Measurements from ENCODE around the gene UBA6. TPM values are rescaled to one million over a fixed set of nuclear protein-coding genes. Genes with fewer than 3 reads are reported as not detected.

The UBA6 gene
- total RNA-seq, 2 donors from 2014 or later = 22.4 to 28.6 TPM

DNA sequence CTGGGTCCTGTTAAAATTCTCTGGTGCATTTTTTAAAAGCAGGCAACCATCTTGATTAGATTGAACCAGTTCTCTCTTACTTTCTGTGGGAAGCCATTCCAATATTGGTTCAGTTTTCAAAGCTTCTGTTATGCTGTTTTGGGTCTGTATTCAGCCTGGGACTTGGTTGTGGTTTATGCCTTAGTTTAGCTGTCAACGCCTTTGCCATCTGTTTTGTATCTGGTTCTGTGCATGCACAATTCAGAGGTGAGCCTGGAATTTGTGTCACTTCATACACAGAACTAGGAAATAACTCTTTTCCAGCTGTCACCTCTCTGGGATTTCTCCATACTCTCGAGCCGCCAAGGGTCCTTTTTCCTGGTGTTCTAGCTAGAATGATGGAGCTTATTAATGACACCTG is 96.2 kb downstream of the UBA6 start:
- Histone ChIP-seq H3K36me3 (no peaks in the 10 kb centered on the region), H3K4me1 (no peaks in the 10 kb centered on the region), H3K9me3 (peaks cover 0 to 5% of the 10 kb centered on the region in 2 donors), H3K27me3 (no peaks in the 10 kb centered on the region), H3K27ac (no peak overlapping the region), H3K4me3 (no peak overlapping the region)
- TF ChIP-seq, protein P1, sequence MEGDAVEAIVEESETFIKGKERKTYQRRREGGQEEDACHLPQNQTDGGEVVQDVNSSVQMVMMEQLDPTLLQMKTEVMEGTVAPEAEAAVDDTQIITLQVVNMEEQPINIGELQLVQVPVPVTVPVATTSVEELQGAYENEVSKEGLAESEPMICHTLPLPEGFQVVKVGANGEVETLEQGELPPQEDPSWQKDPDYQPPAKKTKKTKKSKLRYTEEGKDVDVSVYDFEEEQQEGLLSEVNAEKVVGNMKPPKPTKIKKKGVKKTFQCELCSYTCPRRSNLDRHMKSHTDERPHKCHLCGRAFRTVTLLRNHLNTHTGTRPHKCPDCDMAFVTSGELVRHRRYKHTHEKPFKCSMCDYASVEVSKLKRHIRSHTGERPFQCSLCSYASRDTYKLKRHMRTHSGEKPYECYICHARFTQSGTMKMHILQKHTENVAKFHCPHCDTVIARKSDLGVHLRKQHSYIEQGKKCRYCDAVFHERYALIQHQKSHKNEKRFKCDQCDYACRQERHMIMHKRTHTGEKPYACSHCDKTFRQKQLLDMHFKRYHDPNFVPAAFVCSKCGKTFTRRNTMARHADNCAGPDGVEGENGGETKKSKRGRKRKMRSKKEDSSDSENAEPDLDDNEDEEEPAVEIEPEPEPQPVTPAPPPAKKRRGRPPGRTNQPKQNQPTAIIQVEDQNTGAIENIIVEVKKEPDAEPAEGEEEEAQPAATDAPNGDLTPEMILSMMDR (IDR thresholded peaks at IDR 0.05) = no peak
- no peak for DNase-seq (ENCODE audit: low spot score)

DNA sequence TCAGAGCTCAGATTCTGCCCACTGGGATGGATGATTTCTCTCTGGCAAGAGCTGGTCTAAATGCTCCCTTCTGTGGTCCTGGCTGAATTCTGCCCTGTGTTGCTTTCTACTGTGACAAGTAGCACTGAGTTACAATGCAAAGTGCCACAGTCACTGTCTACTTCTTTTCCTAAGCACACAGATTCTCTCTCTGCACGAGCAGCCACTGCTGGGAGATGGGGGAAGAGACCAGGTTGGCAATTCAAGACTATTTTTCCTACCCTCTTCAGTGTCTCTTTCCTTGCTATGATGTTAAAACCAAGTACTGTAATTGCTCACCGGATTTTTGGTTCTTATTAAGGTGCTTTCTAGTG is 97.0 kb downstream of the UBA6 start:
- H3K36me3 ChIP-seq = no peaks in the 10 kb centered on the region
- DNase-seq (ENCODE audit: low spot score) = no peak
- peaks cover 0 to 5% of the 10 kb centered on the region in 2 donors for H3K9me3 ChIP-seq
- H3K27ac ChIP-seq = no peak overlapping the region
- no peak overlapping the region for H3K4me3 ChIP-seq
- TF ChIP-seq, protein P1 (IDR thresholded peaks at IDR 0.05) = no peak
- H3K27me3 ChIP-seq = no peaks in the 10 kb centered on the region
- H3K4me1 ChIP-seq = no peaks in the 10 kb centered on the region

DNA sequence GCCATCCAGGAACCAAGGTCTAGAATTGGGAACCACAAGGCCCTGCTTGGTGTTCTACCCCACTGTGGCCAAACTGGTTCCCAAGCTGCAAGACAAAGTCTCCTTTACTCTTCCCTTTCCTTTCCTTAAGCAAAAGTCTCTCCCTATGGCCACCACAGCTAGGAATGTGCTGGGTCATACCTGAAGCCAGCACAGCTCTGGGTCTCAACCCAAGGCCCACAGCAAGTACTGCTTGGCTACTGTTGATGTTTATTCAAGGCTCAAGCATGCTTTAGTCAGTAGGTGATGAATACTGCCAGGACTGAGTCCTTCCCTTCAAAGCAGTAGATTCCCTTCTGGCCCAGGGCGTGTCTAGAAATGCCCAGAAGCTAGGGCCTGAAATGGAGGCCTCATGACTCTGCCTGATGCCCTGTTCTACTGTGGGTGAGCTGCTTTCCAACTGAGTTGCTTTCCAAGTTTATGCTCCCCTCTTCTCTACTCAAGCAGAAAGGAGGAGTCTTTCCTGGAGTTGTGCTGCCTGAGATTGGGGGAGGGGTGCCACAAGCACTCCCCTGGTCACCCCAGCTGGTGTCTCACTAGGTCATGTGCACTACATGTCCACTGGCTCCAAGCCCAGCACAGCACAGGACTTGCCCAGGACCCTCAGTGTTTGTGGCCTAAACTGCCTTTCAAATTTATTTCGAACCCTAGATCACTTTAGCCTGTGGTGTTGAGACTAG is 97.5 kb downstream of the UBA6 start:
- H3K27me3 ChIP-seq = no peaks in the 10 kb centered on the region
- peaks cover 0 to 5% of the 10 kb centered on the region in 2 donors for H3K9me3 ChIP-seq
- no peak for DNase-seq (ENCODE audit: low spot score)
- no peaks in the 10 kb centered on the region for H3K4me1 ChIP-seq
- no peak overlapping the region for H3K27ac ChIP-seq
- H3K4me3 ChIP-seq = no peak overlapping the region
- no peaks in the 10 kb centered on the region for H3K36me3 ChIP-seq
- TF ChIP-seq, protein P1 (IDR thresholded peaks at IDR 0.05) = no peak

GRCh38 chr4:67593741-67594175 is 107.2 kb downstream of the UBA6 start:
- Histone ChIP-seq H3K4me3 (no peak overlapping the region), H3K27ac (no peak overlapping the region), H3K9me3 (no peaks in the 10 kb centered on the region), H3K4me1 (no peaks in the 10 kb centered on the region), H3K27me3 (no peaks in the 10 kb centered on the region), H3K36me3 (no peaks in the 10 kb centered on the region)
- TF ChIP-seq, protein P1 (IDR thresholded peaks at IDR 0.05) = no peak
- DNase-seq (ENCODE audit: low spot score) = no peak

- Histone ChIP-seq H3K27ac (no peak overlapping the region), H3K27me3 (no peaks in the 10 kb centered on the region), H3K4me1 (no peaks in the 10 kb centered on the region), H3K9me3 (no peaks in the 10 kb centered on the region), H3K4me3 (no peak overlapping the region), H3K36me3 (no peaks in the 10 kb centered on the region)
- TF ChIP-seq, protein P1 (IDR thresholded peaks at IDR 0.05) = no peak
- DNase-seq (ENCODE audit: low spot score) = no peak
Measured at GRCh38 chr4:67587156-67587555, 113.8 kb downstream of the UBA6 start.

- TF ChIP-seq, protein P1 (IDR thresholded peaks at IDR 0.05) = no peak
- H3K4me3 ChIP-seq = no peak overlapping the region
- no peak for DNase-seq (ENCODE audit: low spot score)
- H3K27me3 ChIP-seq = no peaks in the 10 kb centered on the region
- H3K36me3 ChIP-seq = no peaks in the 10 kb centered on the region
- no peak overlapping the region for H3K27ac ChIP-seq
- H3K9me3 ChIP-seq = no peaks in the 10 kb centered on the region
- no peaks in the 10 kb centered on the region for H3K4me1 ChIP-seq
Measured at GRCh38 chr4:67584496-67584895, 116.5 kb downstream of the UBA6 start.
